SK-N-SH (cell line): ENCODE results near the gene KRT2. TPM values are rescaled to one million over a fixed set of nuclear protein-coding genes. Genes with fewer than 3 reads are reported as not detected.

Experiments used
- CTCF ChIA-PET: fragments of 300-600, 350-600 bp; formaldehyde crosslinking; extraction: SDS; loops from one replicate; lab custom pipeline; 2021; lab: Yijun Ruan, JAX
- POLR2A ChIA-PET: fragments of 350-600 bp; sonication (Branson Sonifier 250); formaldehyde crosslinking; extraction: SDS; loops from one replicate; lab custom pipeline; 2020; ENCODE audit warnings: antibody characterized with exemption, inconsistent platforms; lab: Yijun Ruan, JAX
- DNase-seq: peaks from one replicate; pipeline ENCODE4 v3.0.0; 2012
- H2AFZ ChIP-seq: fragments of 200-600 bp; sonication (generic); 2 replicates; pipeline ENCODE4 v1.8.1; 2016; ENCODE audit warnings: antibody characterized with exemption, mild to moderate bottlenecking, low read depth
- H3F3A ChIP-seq: fragments of 200-600 bp; sonication (generic); replicated peaks from 2 replicates; pipeline ENCODE3; 2016; ENCODE audit warnings: antibody characterized with exemption, mild to moderate bottlenecking; ENCODE audit not compliant: insufficient read depth
- H3K27ac ChIP-seq, 2 experiments: fragments of 200-500 bp in 1 of 2; fragments of 200-600 bp in 1 of 2; sonication (Bioruptor generic) in 1 of 2; sonication (generic), shearing (Covaris generic) in 1 of 2; 2 replicates each; pipeline versions ENCODE4 v1.5.1 to v1.6.1; 2014 to 2016; ENCODE audit warnings: low read depth in 2 of 2, inconsistent platforms in 1 of 2, low read length in 1 of 2, mild to moderate bottlenecking in 1 of 2, mixed read lengths in 1 of 2
- H3K27me3 ChIP-seq: fragments of 200-600 bp; sonication (generic), shearing (Covaris generic); 2 replicates; pipeline ENCODE4 v1.6.1; 2016; ENCODE audit warnings: mixed run types; ENCODE audit not compliant: insufficient read depth
- H3K36me3 ChIP-seq, 2 experiments: fragments of 200-500 bp in 1 of 2; fragments of 200-600 bp in 1 of 2; sonication (Bioruptor generic) in 1 of 2; sonication (generic) in 1 of 2; replicated peaks in 1 of 2; 2 replicates each; pipeline versions ENCODE3 to v1.5.1; 2014 to 2016; ENCODE audit warnings: low read length in 1 of 2, mild to moderate bottlenecking in 1 of 2; ENCODE audit not compliant: insufficient read depth in 2 of 2, control insufficient read depth in 1 of 2
- H3K4me1 ChIP-seq, 2 experiments: fragments of 200-500 bp in 1 of 2; fragments of 200-600 bp in 1 of 2; sonication (Bioruptor generic) in 1 of 2; sonication (generic), shearing (Covaris generic) in 1 of 2; 2 replicates each; pipeline versions ENCODE4 v1.5.1 to v1.6.1; 2014 to 2016; ENCODE audit warnings: low read depth in 1 of 2, low read length in 1 of 2, mixed run types in 1 of 2; ENCODE audit not compliant: insufficient read depth in 2 of 2, control insufficient read depth in 1 of 2
- H3K4me2 ChIP-seq: fragments of 200-600 bp; sonication (generic), shearing (Covaris generic); 2 replicates; pipeline ENCODE4 v1.6.1; 2017; ENCODE audit warnings: mixed run types
- H3K4me3 ChIP-seq, 2 experiments: fragments of 200-500 bp in 1 of 2; fragments of 200-600 bp in 1 of 2; sonication (Bioruptor generic) in 1 of 2; sonication (generic), shearing (Covaris generic) in 1 of 2; 2 replicates each; pipeline versions ENCODE4 v1.5.1 to v1.8.1; 2014 to 2016; ENCODE audit warnings: low read depth in 2 of 2, inconsistent platforms in 1 of 2, low read length in 1 of 2, mild to moderate bottlenecking in 1 of 2, mixed read lengths in 1 of 2, moderate library complexity in 1 of 2
- H3K79me2 ChIP-seq: fragments of 200-600 bp; sonication (generic); 2 replicates; pipeline ENCODE4 v1.8.1; 2017; ENCODE audit warnings: mild to moderate bottlenecking; ENCODE audit not compliant: insufficient read depth
- H3K9ac ChIP-seq: fragments of 200-600 bp; sonication (generic); 2 replicates; pipeline ENCODE4 v1.6.1; 2017; ENCODE audit warnings: mixed run types
- H3K9me2 ChIP-seq: fragments of 200-600 bp; sonication (generic); 2 replicates; pipeline ENCODE4 v1.6.1; 2017; ENCODE audit warnings: mixed run types
- H3K9me3 ChIP-seq: fragments of 200-600 bp; sonication (generic); 2 replicates; pipeline ENCODE4 v1.6.1; 2017; ENCODE audit warnings: mixed run types, mild to moderate bottlenecking, moderate library complexity
- H4K20me1 ChIP-seq: fragments of 200-600 bp; sonication (generic); 2 replicates; pipeline ENCODE4 v1.6.1; 2017; ENCODE audit warnings: mild to moderate bottlenecking, mixed run types; ENCODE audit not compliant: insufficient read depth
- EZH2phosphoT487 ChIP-seq: fragments of 200-600 bp; sonication (generic); IDR thresholded peaks from 2 replicates; pipeline ENCODE4 v1.6.1; 2017; ENCODE audit warnings: low read depth, mixed run types, mild to moderate bottlenecking, antibody characterized with exemption, moderate library complexity, borderline replicate concordance
- GABPA ChIP-seq: IDR thresholded peaks from 2 replicates; pipeline ENCODE4 v1.4.0; 2012; ENCODE audit warnings: low read depth, mild to moderate bottlenecking
- GATA2 ChIP-seq: sonication (generic); formaldehyde crosslinking; IDR thresholded peaks from 2 replicates; pipeline ENCODE4 v1.5.0; 2020; ENCODE audit warnings: mild to moderate bottlenecking, missing genetic modification reagents
- NFIC ChIP-seq: IDR thresholded peaks from 2 replicates; pipeline ENCODE4 v1.4.0; 2012; ENCODE audit warnings: borderline replicate concordance
- USF1 ChIP-seq: IDR thresholded peaks from 2 replicates; pipeline ENCODE4 v1.4.0; 2012; ENCODE audit warnings: low read depth, borderline replicate concordance
- YY1 ChIP-seq: IDR thresholded peaks from 2 replicates; pipeline ENCODE4 v1.4.0; 2012; ENCODE audit warnings: low read depth, mild to moderate bottlenecking
- WGBS: methylation state at CpG from one replicate; pipeline ENCODE4 v1.1.6; 2017; ENCODE audit warnings: low lambda C conversion rate; 5-methylcytosine and 5-hydroxymethylcytosine counted together
- polyA plus RNA-seq, 3 experiments: library from polyadenylated mRNA; depleted of rRNA; stranded (reverse); fragments of >200 nt; gene quantifications; 2 replicates each; pipeline ENCODE4 v1.2.3, GENCODE V29; 2012
- TF ChIP-seq, protein P1 (sequence below): fragments of 200-600 bp; sonication (generic); IDR thresholded peaks from 2 replicates; pipeline ENCODE4 v1.6.1; 2017; ENCODE audit warnings: antibody characterized with exemption, mild to moderate bottlenecking, moderate library complexity

KRT2 gene
- polyA plus RNA-seq, 1 of the 3 experiments (the other 2 are of a cell fraction) = not detected

- ChIA-PET POLR2A (no interaction called here), CTCF (no interaction called here)
- H3K9me2 ChIP-seq = no peaks in the 10 kb centered on the region
- no peak for DNase-seq
- H3K27ac ChIP-seq = no peak overlapping the region
- H4K20me1 ChIP-seq = no peaks in the 10 kb centered on the region
- no peak overlapping the region for H3K4me2 ChIP-seq
- 18% methylated on average over 4 of the region's 4 CpGs for WGBS
- no peaks in the 10 kb centered on the region for H3K9me3 ChIP-seq
- H3K79me2 ChIP-seq = no peaks in the 10 kb centered on the region
- no peaks in the 10 kb centered on the region for H3K36me3 ChIP-seq
- no peak overlapping the region for H3K9ac ChIP-seq
- no peak for TF ChIP-seq USF1
- TF ChIP-seq EZH2phosphoT487 = no peak
- no peak for TF ChIP-seq YY1
- no peak for TF ChIP-seq GATA2 (CRISPR knock-in tag)
- TF ChIP-seq GABPA = no peak
- peaks cover 16% of the 10 kb centered on the region; the same call in 1 of the 2 replicates for H3K27me3 ChIP-seq
- no peak overlapping the region for H3K4me3 ChIP-seq
- no peak overlapping the region for H2AFZ ChIP-seq
- no peaks in the 10 kb centered on the region for H3F3A ChIP-seq
- no peaks in the 10 kb centered on the region for H3K4me1 ChIP-seq
These were observed 23.9 kb downstream of the KRT2 start for GRCh38 chr12:52628111-52628507.

DNA sequence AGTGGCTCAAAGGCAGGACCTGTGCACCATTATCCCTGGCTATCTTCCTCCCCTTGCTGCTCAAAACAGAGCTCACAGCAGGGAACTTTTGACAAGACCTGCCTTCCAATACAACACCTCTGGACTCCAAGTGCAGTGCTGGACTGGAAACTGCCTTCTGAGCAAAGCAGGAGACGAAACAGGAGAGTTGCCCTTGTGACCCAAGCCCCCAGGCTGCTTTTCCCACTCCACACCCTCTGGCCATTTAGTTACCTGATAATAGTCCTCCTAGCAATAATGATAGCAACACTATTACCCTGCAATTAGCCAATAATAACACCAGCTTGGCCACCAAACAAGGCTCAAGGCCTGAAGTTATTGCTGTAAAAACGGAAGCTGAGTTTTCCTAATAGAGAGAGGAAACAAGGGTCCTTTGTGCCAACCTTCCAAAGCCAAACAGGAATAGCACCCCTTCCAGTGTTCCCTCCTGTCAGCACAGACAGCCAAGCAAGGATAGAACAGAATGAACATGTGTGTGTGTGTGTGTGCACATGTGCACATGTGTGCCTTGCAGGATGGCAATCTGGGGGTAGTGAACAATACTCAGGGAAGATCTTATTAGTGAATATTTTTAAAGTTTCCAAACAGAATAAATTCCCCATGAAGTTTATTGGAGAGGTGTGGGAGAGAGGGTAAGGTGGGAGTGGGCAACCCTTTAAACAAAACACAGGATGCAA lies 24.5 kb downstream of the KRT2 start:
- H2AFZ ChIP-seq = no peak overlapping the region

More for the DNA sequence above, 24.5 kb downstream of the KRT2 start:
- Histone ChIP-seq H3K27ac (no peak overlapping the region), H3K4me2 (no peak overlapping the region), H3F3A (no peaks in the 10 kb centered on the region), H3K9ac (no peak overlapping the region), H3K36me3 (no peaks in the 10 kb centered on the region), H4K20me1 (no peaks in the 10 kb centered on the region), H3K4me3 (no peak overlapping the region), H3K4me1 (no peaks in the 10 kb centered on the region), H3K79me2 (no peaks in the 10 kb centered on the region), H3K9me3 (no peaks in the 10 kb centered on the region), H3K9me2 (no peaks in the 10 kb centered on the region), H3K27me3 (peaks cover 11% of the 10 kb centered on the region; the same call in 1 of the 2 replicates)
- ChIA-PET POLR2A (no interaction called here), CTCF (no interaction called here)
- no peak for TF ChIP-seq NFIC
- TF ChIP-seq, protein P1, sequence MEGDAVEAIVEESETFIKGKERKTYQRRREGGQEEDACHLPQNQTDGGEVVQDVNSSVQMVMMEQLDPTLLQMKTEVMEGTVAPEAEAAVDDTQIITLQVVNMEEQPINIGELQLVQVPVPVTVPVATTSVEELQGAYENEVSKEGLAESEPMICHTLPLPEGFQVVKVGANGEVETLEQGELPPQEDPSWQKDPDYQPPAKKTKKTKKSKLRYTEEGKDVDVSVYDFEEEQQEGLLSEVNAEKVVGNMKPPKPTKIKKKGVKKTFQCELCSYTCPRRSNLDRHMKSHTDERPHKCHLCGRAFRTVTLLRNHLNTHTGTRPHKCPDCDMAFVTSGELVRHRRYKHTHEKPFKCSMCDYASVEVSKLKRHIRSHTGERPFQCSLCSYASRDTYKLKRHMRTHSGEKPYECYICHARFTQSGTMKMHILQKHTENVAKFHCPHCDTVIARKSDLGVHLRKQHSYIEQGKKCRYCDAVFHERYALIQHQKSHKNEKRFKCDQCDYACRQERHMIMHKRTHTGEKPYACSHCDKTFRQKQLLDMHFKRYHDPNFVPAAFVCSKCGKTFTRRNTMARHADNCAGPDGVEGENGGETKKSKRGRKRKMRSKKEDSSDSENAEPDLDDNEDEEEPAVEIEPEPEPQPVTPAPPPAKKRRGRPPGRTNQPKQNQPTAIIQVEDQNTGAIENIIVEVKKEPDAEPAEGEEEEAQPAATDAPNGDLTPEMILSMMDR = no peak
- TF ChIP-seq YY1 = no peak
- 5% methylated on average over 2 of the region's 2 CpGs for WGBS
- no peak for DNase-seq
